Gastrocnemius medialis (tissue), 4 donors: ENCODE measurements around the gene MCF2L2.

Experiments used
- CTCF ChIP-seq, 5 experiments: fragments of 450-650 bp in 3 of 5; fragments of 200-600 bp in 2 of 5; sonication (generic) in 2 of 5; IDR thresholded peaks in 4 of 5; conservative IDR thresholded peaks in 1 of 5; 1 replicate in 4 of 5; 2 replicates in 1 of 5; pipeline ENCODE4 v1.5.1; 2016 to 2019; ENCODE audit warnings: antibody characterized with exemption in 5 of 5, mild to moderate bottlenecking in 3 of 5, moderate library complexity in 3 of 5
- POLR2A ChIP-seq, 2 donors: fragments of 450-650 bp; IDR thresholded peaks; one replicate each; pipeline ENCODE4 v1.6.1; 2017; ENCODE audit warnings: antibody characterized with exemption in 2 of 2, mild to moderate bottlenecking in 2 of 2, moderate library complexity in 2 of 2

DNA sequence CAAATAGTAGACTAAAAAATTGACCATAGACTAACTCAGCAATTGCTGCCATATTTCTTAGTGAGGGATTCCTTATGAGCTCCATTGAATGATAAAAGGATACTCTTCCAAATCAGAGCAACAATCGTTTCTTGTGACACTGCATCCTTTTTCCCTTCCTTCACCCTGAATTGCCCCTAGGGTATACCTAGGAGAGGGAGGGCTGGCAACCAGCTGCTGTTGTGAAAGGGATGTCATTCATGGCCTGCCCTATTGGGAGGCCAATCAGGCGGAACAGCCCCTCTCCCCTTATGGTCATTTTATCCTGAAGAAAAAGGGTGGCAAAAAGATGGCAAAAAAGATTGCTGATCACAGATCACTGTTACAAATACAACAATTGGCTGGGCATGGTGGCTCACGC is 149.0 kb downstream of the MCF2L2 start:
- TF ChIP-seq CTCF (IDR thresholded peaks at IDR 0.05 in 4 of 5, conservative IDR thresholded peaks at IDR 0.05 in 1 of 5) (no peak), POLR2A (IDR thresholded peaks at IDR 0.05) (no peak)
